ENCODE measurements around the gene CADPS2. TPM values are rescaled to one million over a fixed set of nuclear protein-coding genes. Genes with fewer than 3 reads are reported as not detected.

CADPS2 gene
- total RNA-seq, 2 donors from 2014 or later, result not detected

DNA sequence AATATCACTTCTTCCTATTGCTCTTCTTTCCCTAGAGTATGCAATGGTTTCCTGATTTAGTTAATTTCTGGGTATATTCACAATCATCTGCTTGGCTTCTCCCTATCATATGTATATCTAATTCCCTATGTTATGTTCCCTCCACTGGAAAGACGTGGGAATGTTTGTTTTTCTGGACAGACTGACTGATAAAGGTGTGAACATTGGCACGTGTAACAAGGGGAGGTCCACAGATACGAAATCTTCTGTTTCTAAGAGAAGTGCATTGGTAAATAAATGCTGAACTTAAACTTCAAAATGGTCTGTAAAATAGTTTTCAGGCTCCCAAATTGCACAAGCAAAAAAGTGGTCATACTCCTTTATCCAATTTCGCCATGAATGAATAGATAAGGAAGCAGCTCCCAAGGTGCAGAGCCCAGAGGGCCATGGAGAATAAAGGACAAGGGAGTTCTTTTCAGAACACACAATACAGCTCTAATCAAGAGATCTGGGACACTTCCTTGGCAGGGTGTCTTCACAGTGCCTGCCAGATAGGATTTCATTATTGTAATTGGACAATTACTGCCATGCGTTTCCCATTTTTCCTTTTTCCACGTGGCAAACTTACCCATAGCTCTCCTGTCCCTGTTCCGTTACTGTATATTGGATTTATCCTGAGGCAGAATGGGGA is 329.3 kb downstream of the CADPS2 start:
- H3K27ac Mint-ChIP-seq, result no peak overlapping the region
- no peak overlapping the region for H3K4me3 Mint-ChIP-seq
- H3K9me3 ChIP-seq (ENCODE audit: control insufficient read depth, low read length, poor library complexity, severe bottlenecking), result no peaks in the 10 kb centered on the region
- no peaks in the 10 kb centered on the region for H3K36me3 Mint-ChIP-seq (ENCODE audit: low read depth)
- H3K4me1 Mint-ChIP-seq, result no peaks in the 10 kb centered on the region
- ATAC-seq (no peak), DNase-seq (no peak)
- H3K27me3 Mint-ChIP-seq, result no peaks in the 10 kb centered on the region

DNA sequence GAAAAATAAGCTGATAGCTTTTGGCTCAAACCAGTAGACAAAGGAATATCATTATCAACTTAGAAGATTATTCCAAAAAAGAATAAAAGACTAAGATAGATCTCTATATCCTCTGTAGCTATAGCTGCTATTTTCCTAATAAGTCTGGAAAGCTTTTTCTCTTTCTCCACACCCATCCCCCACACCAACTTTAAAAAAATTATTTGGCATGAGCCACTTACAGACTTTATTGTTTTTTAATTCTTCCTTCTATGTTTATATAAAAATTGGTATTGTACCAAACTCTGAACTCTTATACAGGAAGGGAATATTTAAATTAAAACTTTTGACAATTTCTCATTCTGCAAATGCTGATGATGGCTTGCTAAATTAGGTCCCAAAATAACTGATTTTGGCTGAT is 330.0 kb downstream of the CADPS2 start:
- Mint-ChIP-seq H3K27me3 (no peaks in the 10 kb centered on the region), H3K27ac (no peak overlapping the region), H3K4me1 (no peaks in the 10 kb centered on the region), H3K36me3 (ENCODE audit: low read depth) (no peaks in the 10 kb centered on the region), H3K4me3 (no peak overlapping the region)
- no peaks in the 10 kb centered on the region for H3K9me3 ChIP-seq (ENCODE audit: control insufficient read depth, low read length, poor library complexity, severe bottlenecking)
- DNase-seq, result no peak
- no peak for ATAC-seq

DNA sequence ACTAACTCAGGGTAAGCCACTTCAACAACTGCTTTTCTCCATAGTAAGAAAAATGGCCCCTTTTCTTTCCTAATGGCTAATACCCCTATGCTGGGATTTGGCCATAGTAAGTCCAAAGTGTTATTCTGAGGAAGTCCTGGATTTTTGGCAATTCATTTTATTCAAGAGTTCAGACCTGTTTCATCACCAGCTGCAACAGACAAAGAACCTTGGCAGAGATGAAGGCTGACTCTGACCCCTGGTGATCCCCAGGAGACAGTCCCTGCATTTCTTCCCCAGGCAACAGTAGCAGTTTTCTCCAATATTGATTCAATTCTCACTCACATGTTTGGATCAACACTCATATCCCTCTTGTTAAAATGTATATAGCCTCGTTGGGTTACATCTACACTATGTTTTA is 332.5 kb downstream of the CADPS2 start:
- ATAC-seq (no peak), DNase-seq (no peak)
- H3K36me3 Mint-ChIP-seq (ENCODE audit: low read depth), result no peaks in the 10 kb centered on the region
- H3K4me3 Mint-ChIP-seq, result no peak overlapping the region
- H3K27ac Mint-ChIP-seq, result no peak overlapping the region
- H3K4me1 Mint-ChIP-seq, result no peaks in the 10 kb centered on the region
- H3K9me3 ChIP-seq (ENCODE audit: control insufficient read depth, low read length, poor library complexity, severe bottlenecking), result no peaks in the 10 kb centered on the region
- H3K27me3 Mint-ChIP-seq, result no peaks in the 10 kb centered on the region

DNA sequence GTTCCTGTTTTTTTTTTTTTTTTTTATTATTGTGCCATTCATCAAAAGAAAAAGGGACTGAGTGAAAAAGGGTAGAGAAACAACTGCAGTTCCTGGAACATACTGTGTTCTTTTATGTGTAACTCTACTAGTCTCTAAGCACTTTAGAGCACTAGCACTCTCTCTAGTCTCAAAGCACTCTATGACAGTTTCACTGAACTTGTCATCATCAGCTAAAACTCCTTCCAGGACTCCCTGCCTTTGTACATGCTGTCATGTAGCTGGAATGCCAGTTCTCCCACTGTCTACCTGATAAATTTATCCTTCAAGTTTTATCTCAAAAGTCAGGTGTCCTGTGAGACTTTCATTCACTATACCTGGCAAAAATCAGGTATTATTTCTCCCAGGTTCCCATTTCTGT is 333.5 kb downstream of the CADPS2 start:
- H3K27ac Mint-ChIP-seq, result no peak overlapping the region
- DNase-seq (no peak), ATAC-seq (no peak)
- H3K27me3 Mint-ChIP-seq, result no peaks in the 10 kb centered on the region
- H3K4me1 Mint-ChIP-seq, result no peaks in the 10 kb centered on the region
- no peaks in the 10 kb centered on the region for H3K36me3 Mint-ChIP-seq (ENCODE audit: low read depth)
- no peaks in the 10 kb centered on the region for H3K9me3 ChIP-seq (ENCODE audit: control insufficient read depth, low read length, poor library complexity, severe bottlenecking)
- no peak overlapping the region for H3K4me3 Mint-ChIP-seq

DNA sequence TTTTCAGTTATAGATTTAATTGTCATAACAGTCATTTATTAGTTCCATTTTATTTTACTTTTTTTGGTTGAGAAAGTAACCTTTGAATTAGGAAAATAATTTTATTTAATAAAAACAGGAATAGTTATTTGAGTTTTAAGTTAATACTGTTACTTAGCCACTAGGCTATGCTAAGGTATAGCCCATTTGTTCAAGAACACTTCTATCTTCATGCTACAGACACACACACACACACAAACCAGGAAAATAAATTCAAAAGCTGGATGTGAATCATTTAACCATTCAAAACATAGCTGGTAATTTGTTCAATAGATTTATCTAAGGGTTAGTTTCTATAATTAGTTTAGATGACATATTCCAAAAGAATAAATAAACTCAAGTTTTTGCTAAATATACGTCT is 335.7 kb downstream of the CADPS2 start:
- H3K9me3 ChIP-seq (ENCODE audit: control insufficient read depth, low read length, poor library complexity, severe bottlenecking), result no peaks in the 10 kb centered on the region
- Mint-ChIP-seq H3K4me1 (no peaks in the 10 kb centered on the region), H3K27ac (no peak overlapping the region), H3K4me3 (no peak overlapping the region), H3K27me3 (no peaks in the 10 kb centered on the region), H3K36me3 (ENCODE audit: low read depth) (no peaks in the 10 kb centered on the region)
- DNase-seq (no peak), ATAC-seq (no peak)

DNA sequence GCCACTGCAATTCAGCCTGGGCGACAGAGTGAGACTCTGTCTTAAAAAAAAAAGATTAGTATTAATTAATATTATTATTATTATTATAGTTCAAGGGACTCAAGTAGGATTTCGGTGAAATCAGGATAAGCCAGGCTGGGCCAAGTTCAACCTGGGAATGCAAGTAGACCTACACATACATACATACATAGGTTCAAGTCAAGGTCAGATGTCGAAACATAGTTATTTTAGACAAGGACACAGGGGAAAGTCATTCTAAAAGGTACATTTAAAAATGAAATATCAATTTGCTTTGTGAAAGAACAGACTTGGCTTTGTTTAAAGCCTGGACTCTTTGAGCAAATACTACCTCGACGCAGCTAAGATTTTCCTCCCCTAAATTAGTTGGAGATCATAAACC is 336.7 kb downstream of the CADPS2 start:
- H3K36me3 Mint-ChIP-seq (ENCODE audit: low read depth), result no peaks in the 10 kb centered on the region
- ATAC-seq, result no peak
- no peak overlapping the region for H3K4me3 Mint-ChIP-seq
- no peak overlapping the region for H3K27ac Mint-ChIP-seq
- DNase-seq, result no peak
- H3K9me3 ChIP-seq (ENCODE audit: control insufficient read depth, low read length, poor library complexity, severe bottlenecking), result no peaks in the 10 kb centered on the region
- no peaks in the 10 kb centered on the region for H3K27me3 Mint-ChIP-seq
- H3K4me1 Mint-ChIP-seq, result no peaks in the 10 kb centered on the region

DNA sequence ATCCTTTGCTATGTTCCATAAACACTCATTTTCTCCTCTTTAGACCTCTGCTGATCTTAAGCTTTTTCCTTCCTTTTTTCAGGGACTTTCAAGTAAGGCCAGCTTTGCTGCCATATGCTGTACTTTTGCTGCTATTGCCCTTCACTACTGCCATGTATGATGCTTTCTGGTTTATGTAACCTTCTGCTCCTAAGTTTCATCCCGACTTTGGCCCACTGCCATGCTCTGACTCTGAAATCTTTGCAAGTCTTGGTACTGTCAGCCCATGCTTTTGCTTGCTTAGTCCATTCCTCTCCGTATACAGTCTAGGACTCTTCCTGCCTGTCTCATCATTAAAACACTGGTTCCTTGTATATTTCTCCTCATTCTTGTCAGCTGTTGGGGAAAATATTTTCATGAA is 339.8 kb downstream of the CADPS2 start:
- H3K27ac Mint-ChIP-seq, result no peak overlapping the region
- no peak for DNase-seq
- no peak for ATAC-seq
- no peaks in the 10 kb centered on the region for H3K27me3 Mint-ChIP-seq
- no peaks in the 10 kb centered on the region for H3K36me3 Mint-ChIP-seq (ENCODE audit: low read depth)
- H3K9me3 ChIP-seq (ENCODE audit: control insufficient read depth, low read length, poor library complexity, severe bottlenecking), result no peaks in the 10 kb centered on the region
- no peak overlapping the region for H3K4me3 Mint-ChIP-seq
- H3K4me1 Mint-ChIP-seq, result no peaks in the 10 kb centered on the region

DNA sequence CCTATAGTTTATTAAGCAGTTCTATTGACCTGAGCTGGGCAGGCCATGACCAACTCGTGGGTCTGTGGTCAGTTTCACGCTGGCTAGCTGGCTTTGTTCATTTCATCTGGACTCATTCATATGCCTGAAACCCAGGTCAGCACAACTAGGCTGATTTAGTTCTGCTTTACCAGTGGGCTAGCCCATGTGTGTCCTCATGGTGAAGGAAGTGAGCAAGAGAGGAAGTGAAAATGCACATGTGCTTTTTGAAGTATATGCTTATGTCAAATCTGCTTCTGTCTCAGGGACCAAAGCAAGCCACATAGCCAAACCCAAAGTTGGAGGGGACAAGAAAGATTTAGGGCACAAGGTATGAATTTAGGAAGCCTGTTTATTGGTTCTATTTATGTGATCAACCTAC is 341.8 kb downstream of the CADPS2 start:
- H3K27me3 Mint-ChIP-seq, result no peaks in the 10 kb centered on the region
- H3K4me1 Mint-ChIP-seq, result no peaks in the 10 kb centered on the region
- no peak for ATAC-seq
- no peak for DNase-seq
- no peak overlapping the region for H3K4me3 Mint-ChIP-seq
- no peaks in the 10 kb centered on the region for H3K36me3 Mint-ChIP-seq (ENCODE audit: low read depth)
- H3K9me3 ChIP-seq (ENCODE audit: control insufficient read depth, low read length, poor library complexity, severe bottlenecking), result no peaks in the 10 kb centered on the region
- no peak overlapping the region for H3K27ac Mint-ChIP-seq

DNA sequence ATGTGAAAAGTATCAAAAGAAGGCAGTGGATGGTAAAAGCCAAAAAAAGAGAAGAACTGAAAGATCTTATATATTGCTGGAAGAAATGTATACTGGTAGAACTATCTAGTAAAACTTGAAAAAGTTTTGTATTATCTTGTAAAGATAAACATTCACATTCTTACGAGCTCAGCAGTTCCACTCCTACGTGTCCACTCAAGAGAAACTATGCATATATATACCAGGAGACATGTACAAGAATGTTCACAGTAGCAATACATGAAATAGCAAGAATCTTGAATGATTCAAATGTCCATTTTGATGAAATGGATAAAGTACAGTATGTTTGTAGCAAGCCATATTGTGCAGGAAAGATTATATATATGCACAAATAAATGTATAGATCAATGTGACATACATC is 342.4 kb downstream of the CADPS2 start:
- no peaks in the 10 kb centered on the region for H3K4me1 Mint-ChIP-seq
- no peaks in the 10 kb centered on the region for H3K9me3 ChIP-seq (ENCODE audit: control insufficient read depth, low read length, poor library complexity, severe bottlenecking)
- H3K4me3 Mint-ChIP-seq, result no peak overlapping the region
- H3K27me3 Mint-ChIP-seq, result no peaks in the 10 kb centered on the region
- ATAC-seq (no peak), DNase-seq (no peak)
- H3K27ac Mint-ChIP-seq, result no peak overlapping the region
- no peaks in the 10 kb centered on the region for H3K36me3 Mint-ChIP-seq (ENCODE audit: low read depth)

DNA sequence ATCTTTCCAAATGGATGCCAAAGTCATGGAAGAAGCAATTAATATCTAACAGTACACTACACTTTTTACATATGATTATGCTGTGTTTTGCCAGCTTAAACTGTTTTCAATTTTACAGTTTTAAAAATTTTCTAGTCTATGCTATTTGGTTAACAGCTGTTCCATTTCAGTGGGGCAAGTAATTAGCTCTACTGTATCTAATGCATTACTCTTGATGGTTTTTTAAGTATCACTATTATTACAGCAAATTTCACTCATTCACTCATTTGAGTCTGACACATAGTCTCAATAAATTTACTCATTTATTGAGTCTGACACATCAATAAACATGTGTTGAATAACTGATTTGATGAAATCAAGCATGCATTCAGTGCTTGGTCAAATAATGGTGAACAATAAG is 343.1 kb downstream of the CADPS2 start:
- no peak for DNase-seq
- Mint-ChIP-seq H3K27ac (no peak overlapping the region), H3K36me3 (ENCODE audit: low read depth) (no peaks in the 10 kb centered on the region), H3K27me3 (no peaks in the 10 kb centered on the region), H3K4me1 (no peaks in the 10 kb centered on the region), H3K4me3 (no peak overlapping the region)
- no peak for ATAC-seq
- no peaks in the 10 kb centered on the region for H3K9me3 ChIP-seq (ENCODE audit: control insufficient read depth, low read length, poor library complexity, severe bottlenecking)

DNA sequence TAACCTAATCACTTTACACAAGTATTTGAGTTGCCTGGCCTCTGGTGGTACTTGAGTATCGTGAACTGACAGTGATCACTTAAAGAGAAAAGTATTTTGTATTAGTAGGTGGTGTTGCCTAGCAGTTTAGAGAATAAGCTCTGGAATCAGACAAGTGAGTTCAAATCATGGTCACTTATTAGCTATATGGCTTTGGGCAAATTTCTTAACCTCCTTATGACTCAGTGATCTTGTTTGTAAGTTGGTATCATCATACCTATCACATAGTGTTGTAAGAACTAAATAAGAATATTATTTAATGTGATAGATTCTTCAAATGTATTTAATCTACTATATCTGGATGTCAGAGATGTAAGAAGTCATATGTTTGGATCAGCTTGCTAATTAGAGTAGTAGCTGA is 351.2 kb downstream of the CADPS2 start:
- H3K27ac Mint-ChIP-seq, result no peak overlapping the region
- H3K9me3 ChIP-seq (ENCODE audit: control insufficient read depth, low read length, poor library complexity, severe bottlenecking), result no peaks in the 10 kb centered on the region
- no peaks in the 10 kb centered on the region for H3K36me3 Mint-ChIP-seq (ENCODE audit: low read depth)
- no peaks in the 10 kb centered on the region for H3K4me1 Mint-ChIP-seq
- H3K4me3 Mint-ChIP-seq, result no peak overlapping the region
- no peak for ATAC-seq
- H3K27me3 Mint-ChIP-seq, result no peaks in the 10 kb centered on the region
- DNase-seq, result no peak

DNA sequence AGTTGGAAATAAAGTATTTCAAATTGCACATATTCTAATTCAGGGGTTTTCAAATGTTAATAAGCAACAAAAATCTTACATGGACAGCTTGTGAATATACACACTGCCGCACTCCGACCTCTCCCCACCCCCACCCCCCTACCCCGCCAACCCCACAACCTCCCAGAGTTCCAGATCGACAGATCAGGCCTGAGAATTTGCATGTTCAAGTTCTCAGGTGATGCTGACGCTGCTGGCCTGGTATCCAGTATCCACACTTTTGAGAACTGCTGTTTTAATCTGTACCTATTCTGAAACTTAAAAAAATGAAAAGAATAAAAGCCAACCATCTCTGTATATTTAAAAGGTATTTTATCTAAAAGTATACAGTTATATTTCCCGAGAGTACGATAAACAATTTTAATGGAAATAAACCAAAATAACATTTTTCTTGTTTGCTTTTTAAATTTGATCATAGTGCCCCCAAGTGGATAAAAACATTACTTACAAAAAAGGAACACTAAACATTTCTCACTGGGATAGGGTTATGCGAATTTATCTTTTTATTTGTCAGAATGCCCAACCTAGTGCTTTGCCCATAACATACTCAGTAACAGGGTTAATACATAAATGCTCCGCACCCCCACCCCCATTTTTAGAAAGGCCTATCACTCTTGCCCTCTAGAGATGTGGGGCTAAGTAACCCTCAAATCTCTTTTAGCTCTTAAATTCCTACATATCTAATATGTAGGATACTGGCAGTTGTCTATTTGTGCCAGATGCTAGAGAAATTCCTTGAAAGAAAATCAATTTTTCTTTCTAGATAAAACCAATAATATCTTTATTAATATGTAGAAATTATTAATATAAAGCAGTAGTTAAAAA is 353.6 kb downstream of the CADPS2 start:
- no peak overlapping the region for H3K27ac Mint-ChIP-seq
- ATAC-seq, result no peak

DNA sequence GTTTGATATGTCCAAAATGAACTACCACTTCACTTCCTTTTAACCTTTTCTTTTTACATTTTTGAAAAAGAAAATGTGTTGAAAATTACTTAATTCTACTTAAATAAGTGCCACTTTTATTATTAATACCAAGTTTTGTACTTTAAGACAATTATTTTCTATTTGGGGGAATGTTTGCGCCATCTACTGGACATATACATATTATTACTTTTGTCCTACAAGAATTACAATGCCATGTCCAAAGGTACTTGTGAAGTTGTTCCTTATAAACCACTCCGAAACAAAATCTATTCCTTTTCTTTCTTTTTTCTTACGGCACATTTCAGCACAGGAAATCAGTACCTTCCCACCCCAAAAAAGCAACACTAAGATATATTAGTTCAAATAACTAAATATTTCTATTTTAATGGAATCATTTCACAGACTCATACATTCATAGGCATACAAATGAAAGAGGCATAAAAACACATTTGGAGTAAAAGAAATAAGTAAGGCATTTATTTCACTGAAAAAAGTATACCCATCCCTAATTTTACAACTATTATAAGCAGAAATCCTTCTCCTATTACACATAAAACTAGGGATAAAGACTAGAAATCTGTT is 357.3 kb downstream of the CADPS2 start:
- no peak overlapping the region for H3K27ac Mint-ChIP-seq
- no peak overlapping the region for H3K4me3 Mint-ChIP-seq
- no peaks in the 10 kb centered on the region for H3K27me3 Mint-ChIP-seq
- no peak for DNase-seq
- H3K4me1 Mint-ChIP-seq, result no peaks in the 10 kb centered on the region
- ATAC-seq, result no peak
- no peaks in the 10 kb centered on the region for H3K9me3 ChIP-seq (ENCODE audit: control insufficient read depth, low read length, poor library complexity, severe bottlenecking)
- H3K36me3 Mint-ChIP-seq (ENCODE audit: low read depth), result no peaks in the 10 kb centered on the region

More for the DNA sequence above, 353.6 kb downstream of the CADPS2 start:
- no peak for DNase-seq
- H3K4me1 Mint-ChIP-seq, result no peaks in the 10 kb centered on the region
- no peaks in the 10 kb centered on the region for H3K9me3 ChIP-seq (ENCODE audit: control insufficient read depth, low read length, poor library complexity, severe bottlenecking)
- no peaks in the 10 kb centered on the region for H3K27me3 Mint-ChIP-seq
- no peak overlapping the region for H3K4me3 Mint-ChIP-seq
- H3K36me3 Mint-ChIP-seq (ENCODE audit: low read depth), result no peaks in the 10 kb centered on the region
